Neural progenitor cell (in vitro differentiated cells): ENCODE results near the gene LAMC1.

ENCODE experiments used
- CTCF ChIP-seq: fragments of 200-600 bp; sonication (generic); IDR thresholded peaks from 2 replicates; pipeline ENCODE4 v1.5.1; 2017; ENCODE audit warnings: antibody characterized with exemption, mild to moderate bottlenecking
- EZH2phosphoT487 ChIP-seq: fragments of 200-600 bp; sonication (generic); IDR thresholded peaks from 2 replicates; pipeline ENCODE4 v1.6.1; 2017; ENCODE audit warnings: antibody characterized with exemption

- TF ChIP-seq CTCF (no peak), EZH2phosphoT487 (no peak)
Observed at GRCh38 chr1:183002797-183003196, 20.4 kb upstream of the LAMC1 start.
